GM21390 (cell line): ENCODE results near the gene OR51A4.
"Not testable (repeated sequence)": the region's sequence is repeated elsewhere in the genome, so short reads cannot be mapped to it uniquely, and the experiment has no call there.

ENCODE experiments used
- ATAC-seq: cut with Tn5 transposase; IDR thresholded peaks from one replicate; pipeline ENCODE4 v1.9.1; 2021; ENCODE audit not compliant: unreplicated experiment

The OR51A4 gene

DNA sequence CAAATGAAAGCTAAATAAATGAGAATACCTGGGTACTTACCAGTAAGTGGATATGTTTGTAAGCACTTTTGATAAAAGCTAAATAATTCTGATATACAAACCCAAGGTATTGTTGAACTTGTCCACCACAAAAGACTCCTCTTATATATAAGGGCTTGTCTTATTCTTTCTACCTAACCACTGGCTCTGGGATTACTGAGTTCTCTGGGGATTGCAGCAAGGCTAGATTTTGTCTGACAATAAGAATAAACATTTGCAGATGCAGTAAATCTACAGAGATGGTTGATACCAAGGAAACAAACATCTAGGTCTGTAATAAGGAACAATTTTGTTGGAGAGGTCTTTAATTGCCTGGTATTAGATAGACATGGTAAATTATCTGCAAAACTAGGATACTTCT is at the start of gene OR51A4:
Gene OR51A4 (minus strand): TSS at position 101 of the 400 bp plus-strand sequence. CDS start 505 bp downstream, outside the sequence.
- ATAC-seq: no peak

DNA sequence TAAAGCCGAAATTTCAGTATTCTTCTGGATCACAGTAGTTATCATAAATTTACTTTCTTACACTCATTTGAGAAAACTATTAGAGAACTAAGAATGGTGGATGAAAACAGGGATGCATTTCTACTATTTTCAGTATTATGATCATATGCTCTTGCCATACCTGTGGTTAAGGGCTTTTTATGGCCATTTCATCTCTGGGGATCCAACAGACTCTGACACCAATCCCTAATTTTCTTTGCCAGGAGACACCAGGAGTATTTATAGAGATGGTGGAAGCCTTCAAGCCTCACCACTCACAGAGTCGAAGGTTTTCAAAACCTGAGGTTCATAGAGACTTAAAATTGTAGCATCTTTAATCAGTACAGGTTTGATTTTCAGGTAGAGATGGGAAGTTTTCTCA is 47.1 kb upstream of the OR51A4 start, which contains the start of gene OR51L1:
Gene OR51L1 (plus strand): TSS at position 301 of the 400 bp plus-strand sequence. CDS start 4,132 bp downstream, outside the sequence.
- no peak for ATAC-seq

DNA sequence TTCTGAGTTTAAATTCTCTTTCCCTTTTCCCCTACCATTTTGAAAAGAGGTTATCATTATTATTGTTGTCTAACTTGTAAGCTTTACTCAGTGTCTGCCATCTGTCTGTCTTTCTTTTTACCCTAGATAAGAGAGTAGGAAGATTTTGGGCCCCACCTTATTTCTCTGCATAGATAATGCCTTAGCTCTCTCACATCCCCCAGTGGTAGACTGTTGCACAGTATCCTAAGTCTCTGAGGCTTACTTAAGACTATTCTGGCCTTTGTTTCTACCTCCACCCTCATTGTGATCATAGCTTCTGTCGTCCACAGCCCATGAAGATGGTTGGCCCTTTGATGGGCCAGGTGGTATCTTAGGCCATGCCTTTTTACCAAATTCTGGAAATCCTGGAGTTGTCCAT is 43.7 kb upstream of the OR51A4 start:
- no peak for ATAC-seq

- ATAC-seq: no peak
These were observed 36.4 kb upstream of the OR51A4 start for GRCh38 chr11:4983841-4984240.

- ATAC-seq: no peak
These were observed 35.3 kb upstream of the OR51A4 start for GRCh38 chr11:4982678-4983077.

- ATAC-seq: no peak
These were observed 31.6 kb upstream of the OR51A4 start for GRCh38 chr11:4979036-4979435.

DNA sequence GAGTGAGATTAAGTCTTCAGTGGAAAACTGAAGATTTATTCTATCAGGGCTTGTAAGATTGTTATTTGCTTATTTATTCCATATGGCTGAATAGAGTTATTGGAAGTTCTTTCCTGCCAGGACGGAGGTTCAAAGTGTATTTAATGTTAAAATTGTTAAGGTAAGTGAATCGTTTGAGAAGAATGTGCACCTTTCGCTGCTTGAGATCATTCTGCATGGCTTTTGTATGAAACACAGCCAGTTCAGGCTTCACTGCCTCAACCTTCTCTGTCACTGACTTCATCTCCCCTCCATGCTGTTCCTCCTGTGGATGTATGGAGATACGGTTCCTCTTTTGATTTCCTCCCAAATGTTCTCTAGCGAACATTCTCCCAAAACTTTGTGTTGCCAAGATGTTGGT is 28.0 kb upstream of the OR51A4 start:
- ATAC-seq: no peak

- ATAC-seq: no peak
These were observed 15.4 kb upstream of the OR51A4 start for GRCh38 chr11:4962816-4963215.

DNA sequence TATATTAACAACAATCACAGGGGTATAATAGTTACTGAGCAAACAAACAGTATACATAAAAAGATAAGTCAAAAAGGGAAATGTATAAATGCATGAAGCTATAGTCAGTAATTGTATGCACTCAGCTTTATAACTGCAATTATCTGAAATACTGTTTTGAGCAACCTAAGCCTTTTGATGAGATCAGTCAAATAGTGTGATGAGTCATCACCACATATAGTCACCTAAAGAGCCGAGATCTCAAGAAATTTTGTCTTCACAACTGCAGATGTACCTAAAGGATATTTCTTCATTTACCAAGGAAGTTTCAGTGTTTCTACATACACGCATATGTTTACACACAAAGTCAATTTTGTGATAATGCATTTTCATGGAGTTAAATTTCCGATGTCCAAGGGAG is 13.5 kb upstream of the OR51A4 start:
- no peak for ATAC-seq

DNA sequence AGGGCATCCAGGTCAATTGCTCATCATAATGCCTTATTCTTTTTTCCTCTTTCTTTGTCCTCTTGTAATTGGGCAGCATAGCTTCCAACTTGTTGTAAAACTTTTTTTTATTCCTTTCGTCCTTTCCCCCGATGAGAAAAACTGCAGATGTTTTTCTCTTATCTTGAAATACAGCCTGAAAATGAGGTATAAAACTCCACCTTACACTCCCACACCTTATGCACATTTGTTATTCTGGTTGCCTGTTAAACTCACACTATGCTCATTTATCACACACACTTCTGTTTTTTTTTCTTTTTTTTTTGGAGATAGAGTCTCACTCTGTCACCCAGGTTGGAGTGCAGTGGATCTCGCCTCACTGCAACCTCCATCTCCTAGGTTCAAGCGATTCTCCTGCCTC is 10.0 kb upstream of the OR51A4 start:
- no peak for ATAC-seq

DNA sequence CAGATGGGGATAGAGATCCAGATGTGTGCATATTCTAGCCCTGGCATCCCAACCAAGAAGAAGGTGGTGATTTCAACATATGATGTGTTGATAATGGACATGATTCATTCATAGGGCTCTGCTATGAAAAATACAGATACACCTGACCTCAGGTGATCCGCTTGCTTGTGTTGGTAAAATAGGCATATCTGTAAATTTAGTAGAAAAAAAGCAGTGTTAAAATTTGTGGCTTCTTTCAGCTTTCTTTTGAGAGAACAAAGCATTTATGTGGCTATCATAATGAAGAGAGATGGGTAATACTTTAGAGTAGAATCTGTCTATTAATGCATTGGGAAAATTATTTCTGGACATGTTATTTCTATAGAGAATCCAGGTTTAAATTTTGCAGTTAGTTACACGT is 8.2 kb upstream of the OR51A4 start, which contains the start of gene OR51A2:
Gene OR51A2 (minus strand): TSS at position 101 of the 400 bp plus-strand sequence. CDS start 0 bp downstream, at position 101.
- not testable (repeated sequence) for ATAC-seq

DNA sequence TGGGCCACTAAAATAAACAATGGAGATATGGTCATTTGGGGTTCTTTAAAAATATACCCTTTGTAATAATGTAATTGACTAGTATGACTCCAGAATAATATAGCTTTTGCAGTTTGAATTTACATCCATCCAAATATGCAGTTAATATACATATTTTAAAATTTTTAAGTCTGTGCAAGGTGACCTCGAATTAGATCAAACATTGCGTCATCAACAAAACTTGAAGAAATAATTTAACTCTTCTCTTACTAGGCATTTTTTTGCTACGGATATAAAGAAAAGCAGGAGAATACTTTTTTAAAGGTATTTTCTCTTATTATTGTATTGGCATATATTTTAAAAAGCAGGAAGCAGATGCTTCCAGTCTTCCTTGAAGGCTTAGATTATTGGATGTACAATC is 10.7 kb downstream of the OR51A4 start:
- ATAC-seq: no peak

GRCh38 chr11:4932751-4933150 is 14.7 kb downstream of the OR51A4 start:
- no peak for ATAC-seq

- ATAC-seq: no peak
These were observed 20.8 kb downstream of the OR51A4 start for GRCh38 chr11:4926608-4927007.

GRCh38 chr11:4924239-4924638 is 23.2 kb downstream of the OR51A4 start, which contains the start of gene OR51G1:
OR51G1 (minus strand) TSS chr11:4924339; CDS start chr11:4924339, 0 bp downstream.
- no peak for ATAC-seq

DNA sequence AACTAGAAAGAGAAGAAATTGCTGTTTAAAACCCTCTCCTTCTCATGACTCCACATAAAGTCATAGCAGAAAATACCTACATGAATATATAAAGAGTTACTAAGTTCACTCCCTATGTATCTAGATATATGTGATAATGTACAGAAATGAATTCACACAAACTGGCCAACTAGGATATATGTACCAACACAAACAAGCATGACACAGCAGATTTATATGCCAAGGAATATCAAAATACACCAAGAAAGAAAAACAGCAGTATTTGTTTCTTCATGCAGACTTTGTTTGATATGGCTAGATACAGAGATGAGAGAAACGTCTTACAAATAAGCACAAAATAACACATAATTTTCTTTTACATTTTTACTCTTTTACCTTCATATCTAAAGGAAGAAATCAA is 25.1 kb downstream of the OR51A4 start:
- ATAC-seq: no peak

- no peak for ATAC-seq
These were observed 25.6 kb downstream of the OR51A4 start for GRCh38 chr11:4921796-4922195.

- no peak for ATAC-seq
These were observed 28.2 kb downstream of the OR51A4 start, which contains the start of gene OR51G2 for GRCh38 chr11:4919250-4919649. OR51G2 (minus strand) TSS chr11:4919350; CDS start chr11:4915663, 3,687 bp downstream.

DNA sequence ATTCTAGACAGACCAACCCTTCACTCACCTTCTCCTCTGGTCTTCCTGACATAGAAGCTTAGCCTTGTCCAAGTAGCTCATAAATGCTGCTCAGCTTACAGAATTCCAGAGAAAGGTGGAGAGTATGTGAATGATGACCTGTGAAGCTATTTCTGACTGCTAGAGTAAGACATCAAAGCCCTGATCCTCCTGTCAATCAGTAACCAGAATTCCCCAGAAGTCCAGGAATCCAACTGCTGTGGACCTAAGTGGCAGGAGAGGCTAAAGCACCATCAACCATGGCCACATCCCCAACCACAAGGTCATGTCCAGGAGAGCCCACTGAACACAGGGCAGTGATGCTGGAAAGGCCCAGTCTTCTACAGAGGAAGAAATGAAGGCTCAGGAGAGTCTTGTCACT is 30.8 kb downstream of the OR51A4 start:
- no peak for ATAC-seq

DNA sequence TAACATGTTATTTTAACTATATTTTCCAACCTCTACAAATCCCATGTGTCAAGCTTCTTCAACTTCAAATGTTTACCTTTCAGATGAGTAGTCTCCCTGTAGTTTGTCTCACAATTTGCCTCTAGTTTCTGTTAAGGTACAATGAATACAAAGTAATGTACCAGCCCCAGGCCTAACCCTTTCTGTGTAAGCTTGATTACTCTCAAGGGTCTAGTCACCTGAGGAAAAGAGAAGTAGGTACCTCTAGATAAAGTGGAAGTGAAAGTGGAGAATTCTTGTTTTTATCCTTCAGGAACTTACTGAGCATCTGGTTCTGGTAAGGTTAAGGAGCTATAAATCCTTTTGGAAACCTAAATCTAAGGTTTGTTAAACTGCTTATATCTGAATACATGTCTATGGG is 43.9 kb downstream of the OR51A4 start, which contains the start of gene OR51A7:
Gene OR51A7 (plus strand): TSS at position 300 of the 400 bp plus-strand sequence. CDS start 3,587 bp downstream, outside the sequence.
- no peak for ATAC-seq
